Osteocyte (in vitro differentiated cells): ENCODE data around the gene KLHDC4. TPM values are rescaled to one million over a fixed set of nuclear protein-coding genes. Genes with fewer than 3 reads are reported as not detected.

Source experiments
- DNase-seq: peaks from one replicate; pipeline ENCODE4 v3.0.0; 2021; ENCODE audit warnings: mixed read lengths; ENCODE audit not compliant: unreplicated experiment; ENCODE audit errors: extremely low spot score
- H3K27ac Mint-ChIP-seq: one replicate; pipeline ENCODE4 v1.8.0; 2021; ENCODE audit warnings: mild to moderate bottlenecking, mixed read lengths; ENCODE audit not compliant: unreplicated experiment
- H3K27me3 Mint-ChIP-seq: one replicate; pipeline ENCODE4 v1.8.0; 2021; ENCODE audit warnings: mixed read lengths; ENCODE audit not compliant: unreplicated experiment
- H3K36me3 Mint-ChIP-seq: one replicate; pipeline ENCODE4 v1.8.0; 2021; ENCODE audit warnings: mixed read lengths; ENCODE audit not compliant: unreplicated experiment
- H3K4me1 Mint-ChIP-seq: one replicate; pipeline ENCODE4 v1.8.0; 2021; ENCODE audit warnings: mixed read lengths; ENCODE audit not compliant: unreplicated experiment
- H3K4me3 Mint-ChIP-seq: one replicate; pipeline ENCODE4 v1.8.0; 2021; ENCODE audit warnings: mild to moderate bottlenecking, moderate library complexity, mixed read lengths; ENCODE audit not compliant: unreplicated experiment
- H3K9me3 Mint-ChIP-seq: one replicate; pipeline ENCODE4 v1.8.0; 2021; ENCODE audit warnings: mixed read lengths; ENCODE audit not compliant: unreplicated experiment
- CTCF ChIP-seq: fragments of 200-600 bp; sonication (generic); IDR thresholded peaks from 2 replicates; pipeline ENCODE4 v1.5.0; 2021; ENCODE audit warnings: antibody characterized with exemption, mild to moderate bottlenecking, moderate library complexity
- total RNA-seq: library from RNA; stranded (reverse); gene quantifications from 2 replicates; pipeline ENCODE4 v1.2.1, GENCODE V29; 2021

The KLHDC4 gene
- total RNA-seq, 1 donor from 2014 or later, result 31.0 TPM

- TF ChIP-seq CTCF, result no peak
- Mint-ChIP-seq H3K9me3 (no peaks in the 10 kb centered on the region), H3K4me1 (no peaks in the 10 kb centered on the region), H3K27me3 (no peaks in the 10 kb centered on the region), H3K4me3 (no peak overlapping the region), H3K36me3 (peaks cover 8% of the 10 kb centered on the region), H3K27ac (no peak overlapping the region)
- DNase-seq, result no peak
Observed at GRCh38 chr16:87696726-87697125, 69.1 kb downstream of the KLHDC4 start.

DNA sequence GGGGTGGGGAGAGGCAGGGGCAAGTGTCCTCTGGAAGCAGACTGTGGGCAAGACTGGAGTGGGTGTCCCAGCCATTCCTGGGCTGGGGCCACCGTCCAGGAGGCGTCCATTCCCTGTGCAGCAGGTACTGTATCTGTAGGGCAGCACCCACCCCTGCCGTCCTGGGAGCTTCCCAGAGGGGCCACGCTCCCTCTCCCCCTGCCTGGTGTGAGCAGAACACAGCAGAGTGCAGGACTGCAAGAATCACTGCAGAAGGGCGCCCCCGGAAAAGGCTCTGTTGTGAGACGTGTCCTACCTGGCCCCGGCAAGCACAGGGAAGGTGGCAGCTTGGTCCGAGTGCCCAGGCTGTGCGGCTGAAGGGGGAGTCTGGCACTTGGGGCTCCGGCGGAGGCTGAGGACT lies 70.3 kb downstream of the KLHDC4 start:
- no peak for TF ChIP-seq CTCF
- no peak overlapping the region for H3K4me3 Mint-ChIP-seq
- H3K27me3 Mint-ChIP-seq, result no peaks in the 10 kb centered on the region
- H3K4me1 Mint-ChIP-seq, result no peaks in the 10 kb centered on the region
- peaks cover 8% of the 10 kb centered on the region for H3K36me3 Mint-ChIP-seq
- no peaks in the 10 kb centered on the region for H3K9me3 Mint-ChIP-seq
- H3K27ac Mint-ChIP-seq, result no peak overlapping the region
- DNase-seq, result no peak

- TF ChIP-seq CTCF, result no peak
- Mint-ChIP-seq H3K4me3 (no peak overlapping the region), H3K4me1 (no peaks in the 10 kb centered on the region), H3K27me3 (no peaks in the 10 kb centered on the region), H3K9me3 (no peaks in the 10 kb centered on the region), H3K36me3 (peaks cover 5% of the 10 kb centered on the region), H3K27ac (no peak overlapping the region)
- no peak for DNase-seq
Observed at GRCh38 chr16:87694441-87695125, 71.2 kb downstream of the KLHDC4 start.

DNA sequence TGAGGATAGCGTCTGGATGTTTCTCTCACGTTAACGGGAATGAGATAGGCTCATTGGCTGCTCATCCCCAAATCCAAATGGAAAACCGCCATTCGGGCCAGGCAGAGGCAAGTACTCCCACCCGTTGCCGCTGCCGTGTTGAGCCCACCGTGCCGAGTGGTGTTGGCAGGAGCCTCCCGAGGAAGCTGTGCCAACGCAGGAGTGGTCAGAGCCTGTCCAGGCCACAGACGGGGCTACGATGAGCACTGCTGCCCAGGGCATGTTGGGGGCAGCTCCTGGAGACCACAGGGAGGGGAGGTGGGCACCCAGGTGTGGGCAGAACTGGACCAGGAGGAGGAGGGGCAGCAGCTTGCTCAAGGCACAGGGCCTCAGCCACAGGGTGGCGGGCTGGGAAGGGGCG lies 72.0 kb downstream of the KLHDC4 start:
- no peaks in the 10 kb centered on the region for H3K27me3 Mint-ChIP-seq
- no peak for DNase-seq
- no peaks in the 10 kb centered on the region for H3K4me1 Mint-ChIP-seq
- no peaks in the 10 kb centered on the region for H3K9me3 Mint-ChIP-seq
- H3K27ac Mint-ChIP-seq, result no peak overlapping the region
- no peak for TF ChIP-seq CTCF
- H3K36me3 Mint-ChIP-seq, result peaks cover 5% of the 10 kb centered on the region
- H3K4me3 Mint-ChIP-seq, result no peak overlapping the region

DNA sequence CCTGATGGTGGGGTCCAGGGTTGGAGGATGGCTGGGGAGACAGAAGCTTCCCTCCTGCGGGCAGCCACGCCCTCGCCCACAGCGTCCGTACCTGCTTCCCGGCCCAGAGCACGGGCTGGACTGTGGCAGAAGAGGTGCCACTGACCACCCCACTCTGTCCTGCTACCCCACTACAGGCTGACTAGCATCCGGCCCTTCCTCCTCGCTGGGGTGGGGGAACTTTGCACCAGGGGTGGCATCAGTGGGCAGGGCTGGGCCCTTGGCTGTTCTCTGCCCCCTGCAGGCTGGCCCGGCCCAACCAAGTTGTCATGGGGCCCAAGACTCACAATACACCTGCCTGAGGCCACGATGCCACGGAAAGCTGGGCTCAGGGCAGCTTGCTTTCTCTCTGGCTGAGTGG lies 73.0 kb downstream of the KLHDC4 start:
- no peak for DNase-seq
- Mint-ChIP-seq H3K9me3 (no peaks in the 10 kb centered on the region), H3K36me3 (peaks cover 2% of the 10 kb centered on the region), H3K4me1 (no peaks in the 10 kb centered on the region), H3K27ac (no peak overlapping the region), H3K27me3 (no peaks in the 10 kb centered on the region), H3K4me3 (no peak overlapping the region)
- TF ChIP-seq CTCF, result no peak
